AG09319 (cell line): ENCODE measurements around the gene PLPPR3.
"Not testable (repeated sequence)": the region's sequence is repeated elsewhere in the genome, so short reads cannot be mapped to it uniquely, and the experiment has no call there.

Experiments
- DNase-seq: peaks from one replicate; pipeline ENCODE4 v3.0.0-alpha.2; 2010; ENCODE audit warnings: low read depth; ENCODE audit errors: extremely low read depth
- CTCF ChIP-seq: IDR thresholded peaks from 2 replicates; pipeline ENCODE4 v1.5.1; 2011; ENCODE audit warnings: low read depth, mild to moderate bottlenecking, inconsistent platforms, low read length, moderate library complexity

The PLPPR3 gene

GRCh38 chr19:858868-859843 is 37.4 kb upstream of the PLPPR3 start, which contains the start of gene CFD:
CFD (plus strand) TSS chr19:859664; CDS start chr19:859690, 26 bp downstream.
- DNase-seq, result no peak
- TF ChIP-seq CTCF, result no peak

- DNase-seq, result no peak
- TF ChIP-seq CTCF, result no peak
Measured at GRCh38 chr19:858284-858683, 36.5 kb upstream of the PLPPR3 start.

GRCh38 chr19:855566-856120 is 33.9 kb upstream of the PLPPR3 start:
- TF ChIP-seq CTCF, result no peak
- no peak for DNase-seq

- DNase-seq, result no peak
- TF ChIP-seq CTCF, result no peak
Measured at GRCh38 chr19:855142-855541, 33.4 kb upstream of the PLPPR3 start.

- DNase-seq, result no peak
- no peak for TF ChIP-seq CTCF
Measured at GRCh38 chr19:854549-854948, 32.8 kb upstream of the PLPPR3 start.

GRCh38 chr19:853614-854220 is 32.0 kb upstream of the PLPPR3 start:
- DNase-seq, result not testable (repeated sequence)

GRCh38 chr19:853014-853585 is 31.3 kb upstream of the PLPPR3 start:
- no peak for TF ChIP-seq CTCF
- DNase-seq, result no peak
